Keratinocyte (primary cell): ENCODE measurements around the gene ZNF217. TPM values are rescaled to one million over a fixed set of nuclear protein-coding genes. Genes with fewer than 3 reads are reported as not detected.

Source experiments
- DNase-seq: peaks from one replicate; pipeline ENCODE4 v3.0.0-alpha.2; 2011; ENCODE audit warnings: low read depth, missing footprints, low spot score
- FAIRE-seq: peaks from 2 replicates; lab custom pipeline; 2011; peaks lifted over from hg19 to GRCh38; lab: Jason Lieb, UNC
- H2AFZ ChIP-seq: 2 replicates; pipeline ENCODE4 v1.6.0; 2012; ENCODE audit warnings: low read length, control low read depth, inconsistent platforms; ENCODE audit not compliant: control insufficient read depth
- H3K27ac ChIP-seq: 2 replicates; pipeline ENCODE4 v1.5.1; 2011; ENCODE audit warnings: low read length; ENCODE audit not compliant: control insufficient read depth, insufficient read depth
- H3K27me3 ChIP-seq: 3 replicates; pipeline ENCODE4 v1.6.0; 2011; ENCODE audit warnings: low read length; ENCODE audit not compliant: control insufficient read depth, insufficient read depth; ENCODE audit errors: extremely low read depth
- H3K36me3 ChIP-seq, 2 experiments: 2 replicates in 1 of 2; 3 replicates in 1 of 2; pipeline ENCODE4 v1.5.1; 2011; ENCODE audit warnings: low read length in 2 of 2, mild to moderate bottlenecking in 1 of 2; ENCODE audit not compliant: control insufficient read depth in 2 of 2, insufficient read depth in 2 of 2; ENCODE audit errors: extremely low read depth in 1 of 2
- H3K4me1 ChIP-seq: 3 replicates; pipeline ENCODE4 v1.5.1; 2011; ENCODE audit warnings: low read length; ENCODE audit not compliant: control insufficient read depth, insufficient read depth; ENCODE audit errors: extremely low read depth
- H3K4me2 ChIP-seq: 3 replicates; pipeline ENCODE4 v1.6.0; 2011; ENCODE audit warnings: low read depth, low read length; ENCODE audit not compliant: control insufficient read depth, insufficient read depth; ENCODE audit errors: extremely low read depth
- H3K4me3 ChIP-seq, 3 experiments: fragments of 200-600 bp in 1 of 3; sonication (generic) in 1 of 3; 2 replicates in 2 of 3; 3 replicates in 1 of 3; pipeline ENCODE4 v1.5.1; 2011 to 2016; ENCODE audit warnings: low read length in 3 of 3, mild to moderate bottlenecking in 3 of 3, control low read depth in 2 of 3, inconsistent platforms in 1 of 3, low read depth in 1 of 3, mixed read lengths in 1 of 3, mixed run types in 1 of 3, moderate library complexity in 1 of 3; ENCODE audit not compliant: control insufficient read depth in 2 of 3, insufficient read depth in 2 of 3; ENCODE audit errors: extremely low read depth in 1 of 3
- H3K79me2 ChIP-seq: 2 replicates; pipeline ENCODE4 v1.6.0; 2012; ENCODE audit warnings: low read length; ENCODE audit not compliant: control insufficient read depth, insufficient read depth
- H3K9ac ChIP-seq: 3 replicates; pipeline ENCODE4 v1.6.0; 2011; ENCODE audit warnings: low read length; ENCODE audit not compliant: control insufficient read depth, insufficient read depth; ENCODE audit errors: extremely low read depth
- H3K9me1 ChIP-seq: 3 replicates; pipeline ENCODE4 v1.6.0; 2011; ENCODE audit warnings: low read length; ENCODE audit not compliant: control insufficient read depth, insufficient read depth; ENCODE audit errors: extremely low read depth
- H3K9me3 ChIP-seq: 2 replicates; pipeline ENCODE4 v1.5.1; 2012; ENCODE audit warnings: low read depth, low read length; ENCODE audit not compliant: control insufficient read depth
- H4K20me1 ChIP-seq: 3 replicates; pipeline ENCODE4 v1.6.0; 2011; ENCODE audit warnings: low read length; ENCODE audit not compliant: control insufficient read depth, insufficient read depth; ENCODE audit errors: extremely low read depth
- CTCF ChIP-seq, 3 experiments: IDR thresholded peaks in 1 of 3; conservative IDR thresholded peaks in 1 of 3; optimal IDR thresholded peaks in 1 of 3; 2 replicates in 2 of 3; 3 replicates in 1 of 3; pipeline versions ENCODE3 to v1.5.1; 2011; ENCODE audit warnings: low read length in 3 of 3, mild to moderate bottlenecking in 3 of 3, moderate library complexity in 2 of 3, control low read depth in 1 of 3, inconsistent platforms in 1 of 3; ENCODE audit not compliant: insufficient read depth in 2 of 3; ENCODE audit errors: extremely low read depth in 1 of 3
- EZH2 ChIP-seq: IDR thresholded peaks from one replicate; pipeline ENCODE4 v1.6.1; 2012; ENCODE audit warnings: inconsistent platforms, mild to moderate bottlenecking, low read length, moderate library complexity
- dilution Hi-C: fragments of 300-500 bp; cut with MboI; formaldehyde crosslinking; loops from one replicate; pipeline ENCODE4 v1.7.0; 2020; ENCODE audit warnings: low sequenced_read_pairs; ENCODE audit not compliant: extremely low pct_ligation_motif_present
- polyA plus RNA-seq, 5 experiments: library from polyadenylated mRNA; depleted of rRNA in 3 of 5; stranded (reverse) in 3 of 5; stranded (forward) in 1 of 5; unstranded in 1 of 5; fragments of >200 nt; gene quantifications; 1 replicate in 1 of 5; 2 replicates in 3 of 5; 3 replicates in 1 of 5; pipeline versions ENCODE4 v1.2.1 to v1.2.3, GENCODE V29; 2011 to 2012; ENCODE audit warnings: missing spikeins in 2 of 5, low read depth in 1 of 5, low replicate concordance in 1 of 5

ZNF217 gene
- polyA plus RNA-seq, 1 donor (not counting 4 experiments of a cell fraction or from before 2014, with no cell fraction given): 17.3 TPM

GRCh38 chr20:53642196-53643030 is 48.8 kb upstream of the ZNF217 start:
- DNase-seq: no peak
- Histone ChIP-seq H4K20me1 (no peaks in the 10 kb centered on the region), H3K79me2 (no peaks in the 10 kb centered on the region), H3K9me3 (no peaks in the 10 kb centered on the region), H3K4me3 (peak overlapping the region in 2 of 3 experiments; percentile 7 to 36), H3K4me1 (peaks cover 16% of the 10 kb centered on the region), H3K9me1 (no peaks in the 10 kb centered on the region), H2AFZ (peak overlapping the region; percentile 70), H3K36me3 (no peaks in the 10 kb centered on the region), H3K9ac (peak overlapping the region; percentile 45), H3K27me3 (no peaks in the 10 kb centered on the region), H3K27ac (peak overlapping the region; percentile 76), H3K4me2 (peak overlapping the region; percentile 63)
- dilution Hi-C loops: no loop called here
- FAIRE-seq: no peak
- TF ChIP-seq CTCF (optimal IDR thresholded peaks at IDR 0.05 in 1 of 3, IDR thresholded peaks at IDR 0.05 in 1 of 3, conservative IDR thresholded peaks at IDR 0.05 in 1 of 3; ENCODE audit: extremely low read depth in 1 of 3, insufficient read depth in 2 of 3, low read length in 3 of 3): no peak
- no peak for TF ChIP-seq EZH2

DNA sequence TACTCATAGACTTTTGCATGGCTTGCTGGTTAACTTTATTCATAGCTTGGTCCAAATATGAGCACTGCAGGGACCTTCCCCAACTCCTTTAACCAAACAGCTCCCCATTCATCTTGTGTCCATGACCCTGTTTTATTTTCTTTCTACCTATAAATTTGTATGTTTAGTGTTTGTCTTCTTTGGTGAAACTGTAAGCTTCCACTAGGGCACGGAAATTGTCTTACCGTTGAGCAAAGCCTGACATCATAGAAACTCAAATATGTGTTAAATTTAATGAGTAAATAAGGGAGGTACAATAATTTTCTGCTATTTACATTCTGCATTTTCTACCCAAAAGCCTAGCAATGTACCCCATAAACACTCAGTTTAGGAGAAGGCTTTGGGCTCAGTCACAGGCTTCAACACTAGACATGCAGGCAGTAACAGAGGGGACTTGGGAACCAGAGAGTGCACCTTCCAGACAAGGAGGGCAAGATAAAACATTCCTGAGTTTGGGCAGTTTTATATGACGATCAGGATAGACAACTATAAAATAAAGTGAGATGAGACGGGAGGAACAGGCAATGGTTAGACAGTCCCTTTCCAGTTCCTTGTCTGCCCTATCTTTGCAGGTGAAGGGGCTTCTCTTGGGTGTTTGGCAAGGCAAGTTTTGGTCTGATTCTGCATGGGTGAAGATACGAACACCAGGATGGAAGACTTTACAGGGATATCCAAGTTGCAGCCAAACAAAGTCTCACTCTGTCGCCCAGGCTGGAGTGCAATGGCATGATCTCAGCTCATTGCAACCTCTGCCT is 46.2 kb upstream of the ZNF217 start:
- Histone ChIP-seq H3K27ac (no peak overlapping the region), H3K79me2 (no peaks in the 10 kb centered on the region), H4K20me1 (no peaks in the 10 kb centered on the region), H3K27me3 (no peaks in the 10 kb centered on the region), H3K4me3 (no peak overlapping the region), H3K4me2 (no peak overlapping the region), H3K36me3 (no peaks in the 10 kb centered on the region), H3K9ac (no peak overlapping the region), H3K4me1 (peaks cover 20% of the 10 kb centered on the region), H3K9me1 (no peaks in the 10 kb centered on the region), H2AFZ (no peak overlapping the region), H3K9me3 (no peaks in the 10 kb centered on the region)
- TF ChIP-seq CTCF (optimal IDR thresholded peaks at IDR 0.05 in 1 of 3, IDR thresholded peaks at IDR 0.05 in 1 of 3, conservative IDR thresholded peaks at IDR 0.05 in 1 of 3; ENCODE audit: extremely low read depth in 1 of 3, insufficient read depth in 2 of 3, low read length in 3 of 3): no peak
- TF ChIP-seq EZH2: no peak
- FAIRE-seq: no peak
- DNase-seq: no peak
- dilution Hi-C loops: no loop called here
